Neural cell (in vitro differentiated cells): Measurements from ENCODE around the gene POU4F3. TPM values are rescaled to one million over a fixed set of nuclear protein-coding genes. Genes with fewer than 3 reads are reported as not detected.
"Not testable (repeated sequence)": the region's sequence is repeated elsewhere in the genome, so short reads cannot be mapped to it uniquely, and the experiment has no call there.

ENCODE experiments used
- H2AFZ ChIP-seq: fragments of 200-600, 300-800 bp; sonication (generic), shearing (Covaris generic); 2 replicates; pipeline ENCODE4 v1.6.0; 2014; ENCODE audit warnings: low read depth, mild to moderate bottlenecking, antibody characterized with exemption, low read length, moderate library complexity
- H3F3A ChIP-seq: fragments of 200-600 bp; shearing (Covaris generic); 2 replicates; pipeline ENCODE4 v1.6.1; 2016; ENCODE audit warnings: mild to moderate bottlenecking, moderate library complexity, mixed read lengths, antibody characterized with exemption, low read length; ENCODE audit not compliant: insufficient read depth, poor library complexity, severe bottlenecking
- H3K27ac ChIP-seq: fragments of 200-600, 300-800 bp; sonication (generic), shearing (Covaris generic); 2 replicates; pipeline ENCODE4 v1.5.1; 2014; ENCODE audit warnings: mild to moderate bottlenecking, low read length, moderate library complexity
- H3K27me3 ChIP-seq: fragments of 300-800, 200-600 bp; sonication (generic), shearing (Covaris generic); 2 replicates; pipeline ENCODE4 v1.6.0; 2014; ENCODE audit warnings: mild to moderate bottlenecking, low read depth, low read length, moderate library complexity; ENCODE audit not compliant: insufficient read depth
- H3K36me3 ChIP-seq: fragments of 300-800, 200-600 bp; sonication (generic), shearing (Covaris generic); 2 replicates; pipeline ENCODE4 v1.5.1; 2014; ENCODE audit warnings: mild to moderate bottlenecking, antibody characterized with exemption, low read length, moderate library complexity; ENCODE audit not compliant: insufficient read depth
- H3K4me2 ChIP-seq: fragments of 300-800, 200-600 bp; sonication (generic), shearing (Covaris generic); 2 replicates; pipeline ENCODE4 v1.6.0; 2014; ENCODE audit warnings: mild to moderate bottlenecking, low read length
- H3K4me3 ChIP-seq: fragments of 300-800, 200-600 bp; sonication (generic), shearing (Covaris generic); 2 replicates; pipeline ENCODE4 v1.5.1; 2014; ENCODE audit warnings: mild to moderate bottlenecking, low read length, moderate library complexity
- H3K79me2 ChIP-seq: fragments of 200-600 bp; shearing (Covaris generic); replicated peaks from 2 replicates; pipeline ENCODE4 v1.6.0; 2014; ENCODE audit warnings: mild to moderate bottlenecking, low read length, moderate library complexity; ENCODE audit not compliant: insufficient read depth
- H3K9ac ChIP-seq: fragments of 300-800, 200-600 bp; sonication (generic), shearing (Covaris generic); 2 replicates; pipeline ENCODE4 v1.6.1; 2016; ENCODE audit warnings: mild to moderate bottlenecking, low read length, mixed read lengths
- H3K9me2 ChIP-seq: fragments of 200-600 bp; shearing (Covaris generic); 2 replicates; pipeline ENCODE4 v1.6.1; 2016; ENCODE audit warnings: mild to moderate bottlenecking, low read length, mixed read lengths; ENCODE audit not compliant: insufficient read depth
- H3K9me3 ChIP-seq: fragments of 200-600, 300-800 bp; sonication (generic), shearing (Covaris generic); 2 replicates; pipeline ENCODE4 v1.6.1; 2016; ENCODE audit warnings: mild to moderate bottlenecking, mixed run types, low read length, moderate library complexity, mixed read lengths
- H4K20me1 ChIP-seq: fragments of 200-600 bp; shearing (Covaris generic); 2 replicates; pipeline ENCODE4 v1.6.1; 2016; ENCODE audit warnings: mild to moderate bottlenecking, mixed run types; ENCODE audit not compliant: insufficient read depth
- EP300 ChIP-seq: fragments of 450-650 bp; conservative IDR thresholded peaks from 2 replicates; pipeline ENCODE4 v1.6.1; 2014; ENCODE audit warnings: antibody characterized with exemption, mild to moderate bottlenecking, moderate library complexity; ENCODE audit not compliant: poor library complexity, severe bottlenecking
- EZH2 ChIP-seq: fragments of 200-600, 300-800 bp; shearing (Covaris generic), sonication (generic); IDR thresholded peaks from 2 replicates; pipeline ENCODE4 v1.6.1; 2014; ENCODE audit warnings: antibody characterized with exemption, low read length, borderline replicate concordance, mild to moderate bottlenecking; ENCODE audit not compliant: insufficient read depth, poor library complexity, severe bottlenecking
- MXI1 ChIP-seq: fragments of 450-650 bp; conservative IDR thresholded peaks from 2 replicates; pipeline ENCODE4 v1.6.1; 2014; ENCODE audit warnings: antibody characterized with exemption, mild to moderate bottlenecking; ENCODE audit not compliant: poor library complexity, severe bottlenecking
- POLR2AphosphoS5 ChIP-seq: IDR thresholded peaks from 2 replicates; pipeline ENCODE4 v1.6.1; 2012
- RAD21 ChIP-seq: fragments of 450-650 bp; conservative IDR thresholded peaks from 2 replicates; pipeline ENCODE4 v1.6.1; 2014; ENCODE audit warnings: antibody characterized with exemption, mild to moderate bottlenecking, moderate library complexity
- SMC3 ChIP-seq: fragments of 450-650 bp; conservative IDR thresholded peaks from 2 replicates; pipeline ENCODE4 v1.6.1; 2014; ENCODE audit warnings: antibody characterized with exemption, mild to moderate bottlenecking, moderate library complexity; ENCODE audit not compliant: poor library complexity
- TAF1 ChIP-seq: IDR thresholded peaks from 2 replicates; pipeline ENCODE4 v1.6.1; 2012; ENCODE audit warnings: low read depth
- polyA plus RNA-seq: library from polyadenylated mRNA; depleted of rRNA; stranded (reverse); fragments of >200 nt; gene quantifications from 2 replicates; pipeline ENCODE4 v1.2.3, GENCODE V29; 2014
- TF ChIP-seq, protein P1 (sequence below): fragments of 450-650 bp; IDR thresholded peaks from 2 replicates; pipeline ENCODE4 v1.5.1; 2014; ENCODE audit warnings: antibody characterized with exemption, mild to moderate bottlenecking, moderate library complexity; ENCODE audit not compliant: poor library complexity, severe bottlenecking
- TF ChIP-seq, protein P2 (sequence below): IDR thresholded peaks from 2 replicates; pipeline ENCODE4 v1.6.1; 2012; ENCODE audit warnings: borderline replicate concordance

The POU4F3 gene
- polyA plus RNA-seq, 1 donor from 2014 or later = 0.15 TPM

DNA sequence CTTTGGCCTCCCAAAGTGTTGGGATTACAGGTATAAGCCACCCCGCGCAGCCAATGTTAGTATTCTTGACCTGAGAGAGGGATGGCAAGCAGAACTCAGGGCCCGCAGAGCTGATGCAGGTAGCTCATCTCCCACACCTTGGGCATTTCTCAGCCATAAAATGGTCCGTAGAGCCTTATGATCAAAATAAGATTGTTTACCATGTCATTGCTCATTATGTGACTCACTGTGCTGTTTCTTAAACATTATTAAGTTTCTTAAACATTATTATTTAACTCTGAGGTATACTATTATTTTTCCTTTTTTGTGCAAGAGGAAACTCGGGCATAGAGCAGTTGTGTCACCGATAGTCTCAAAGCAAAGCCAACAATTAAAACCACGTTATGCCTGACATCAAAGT, 42.4 kb upstream of the POU4F3 start:
- no peaks in the 10 kb centered on the region for H3K27me3 ChIP-seq
- no peak for TF ChIP-seq SMC3
- TF ChIP-seq, protein P1, sequence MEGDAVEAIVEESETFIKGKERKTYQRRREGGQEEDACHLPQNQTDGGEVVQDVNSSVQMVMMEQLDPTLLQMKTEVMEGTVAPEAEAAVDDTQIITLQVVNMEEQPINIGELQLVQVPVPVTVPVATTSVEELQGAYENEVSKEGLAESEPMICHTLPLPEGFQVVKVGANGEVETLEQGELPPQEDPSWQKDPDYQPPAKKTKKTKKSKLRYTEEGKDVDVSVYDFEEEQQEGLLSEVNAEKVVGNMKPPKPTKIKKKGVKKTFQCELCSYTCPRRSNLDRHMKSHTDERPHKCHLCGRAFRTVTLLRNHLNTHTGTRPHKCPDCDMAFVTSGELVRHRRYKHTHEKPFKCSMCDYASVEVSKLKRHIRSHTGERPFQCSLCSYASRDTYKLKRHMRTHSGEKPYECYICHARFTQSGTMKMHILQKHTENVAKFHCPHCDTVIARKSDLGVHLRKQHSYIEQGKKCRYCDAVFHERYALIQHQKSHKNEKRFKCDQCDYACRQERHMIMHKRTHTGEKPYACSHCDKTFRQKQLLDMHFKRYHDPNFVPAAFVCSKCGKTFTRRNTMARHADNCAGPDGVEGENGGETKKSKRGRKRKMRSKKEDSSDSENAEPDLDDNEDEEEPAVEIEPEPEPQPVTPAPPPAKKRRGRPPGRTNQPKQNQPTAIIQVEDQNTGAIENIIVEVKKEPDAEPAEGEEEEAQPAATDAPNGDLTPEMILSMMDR = no peak
- TF ChIP-seq, protein P2, sequence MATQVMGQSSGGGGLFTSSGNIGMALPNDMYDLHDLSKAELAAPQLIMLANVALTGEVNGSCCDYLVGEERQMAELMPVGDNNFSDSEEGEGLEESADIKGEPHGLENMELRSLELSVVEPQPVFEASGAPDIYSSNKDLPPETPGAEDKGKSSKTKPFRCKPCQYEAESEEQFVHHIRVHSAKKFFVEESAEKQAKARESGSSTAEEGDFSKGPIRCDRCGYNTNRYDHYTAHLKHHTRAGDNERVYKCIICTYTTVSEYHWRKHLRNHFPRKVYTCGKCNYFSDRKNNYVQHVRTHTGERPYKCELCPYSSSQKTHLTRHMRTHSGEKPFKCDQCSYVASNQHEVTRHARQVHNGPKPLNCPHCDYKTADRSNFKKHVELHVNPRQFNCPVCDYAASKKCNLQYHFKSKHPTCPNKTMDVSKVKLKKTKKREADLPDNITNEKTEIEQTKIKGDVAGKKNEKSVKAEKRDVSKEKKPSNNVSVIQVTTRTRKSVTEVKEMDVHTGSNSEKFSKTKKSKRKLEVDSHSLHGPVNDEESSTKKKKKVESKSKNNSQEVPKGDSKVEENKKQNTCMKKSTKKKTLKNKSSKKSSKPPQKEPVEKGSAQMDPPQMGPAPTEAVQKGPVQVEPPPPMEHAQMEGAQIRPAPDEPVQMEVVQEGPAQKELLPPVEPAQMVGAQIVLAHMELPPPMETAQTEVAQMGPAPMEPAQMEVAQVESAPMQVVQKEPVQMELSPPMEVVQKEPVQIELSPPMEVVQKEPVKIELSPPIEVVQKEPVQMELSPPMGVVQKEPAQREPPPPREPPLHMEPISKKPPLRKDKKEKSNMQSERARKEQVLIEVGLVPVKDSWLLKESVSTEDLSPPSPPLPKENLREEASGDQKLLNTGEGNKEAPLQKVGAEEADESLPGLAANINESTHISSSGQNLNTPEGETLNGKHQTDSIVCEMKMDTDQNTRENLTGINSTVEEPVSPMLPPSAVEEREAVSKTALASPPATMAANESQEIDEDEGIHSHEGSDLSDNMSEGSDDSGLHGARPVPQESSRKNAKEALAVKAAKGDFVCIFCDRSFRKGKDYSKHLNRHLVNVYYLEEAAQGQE = no peak
- no peak for TF ChIP-seq RAD21
- TF ChIP-seq EP300 = no peak
- H3K4me2 ChIP-seq = no peak overlapping the region
- H3F3A ChIP-seq = no peaks in the 10 kb centered on the region
- no peaks in the 10 kb centered on the region for H3K9me3 ChIP-seq
- no peak overlapping the region for H3K27ac ChIP-seq
- no peak overlapping the region for H3K9ac ChIP-seq
- H3K4me3 ChIP-seq = no peak overlapping the region
- no peaks in the 10 kb centered on the region for H3K36me3 ChIP-seq
- no peak overlapping the region for H2AFZ ChIP-seq
- no peaks in the 10 kb centered on the region for H3K79me2 ChIP-seq
- H4K20me1 ChIP-seq = no peaks in the 10 kb centered on the region
- no peaks in the 10 kb centered on the region for H3K9me2 ChIP-seq

DNA sequence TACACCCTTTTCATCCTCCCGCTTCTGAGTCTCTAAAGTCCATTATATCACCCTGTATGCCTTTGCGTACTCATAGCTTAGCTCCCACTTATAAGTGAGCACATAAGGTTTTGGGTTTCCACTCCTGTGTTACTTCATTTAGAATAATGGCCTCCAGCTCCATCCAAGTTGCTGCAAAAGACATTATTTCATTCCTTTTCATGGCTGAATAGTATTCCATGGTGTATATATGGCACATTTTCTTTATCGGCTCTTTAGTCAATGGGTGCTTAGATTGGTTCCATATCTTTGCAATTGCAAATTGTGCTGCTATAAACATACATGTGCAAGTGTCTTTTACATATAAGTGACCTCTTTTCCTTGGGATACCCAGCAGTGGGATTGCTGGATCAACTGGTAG, 39.7 kb upstream of the POU4F3 start:
- H3K9ac ChIP-seq, H3K4me3 ChIP-seq, H3K27me3 ChIP-seq, H3K9me3 ChIP-seq, H3K4me2 ChIP-seq, H3K79me2 ChIP-seq, H3K9me2 ChIP-seq, H2AFZ ChIP-seq, H3K27ac ChIP-seq, H4K20me1 ChIP-seq, H3K36me3 ChIP-seq, H3F3A ChIP-seq: not testable (repeated sequence)

DNA sequence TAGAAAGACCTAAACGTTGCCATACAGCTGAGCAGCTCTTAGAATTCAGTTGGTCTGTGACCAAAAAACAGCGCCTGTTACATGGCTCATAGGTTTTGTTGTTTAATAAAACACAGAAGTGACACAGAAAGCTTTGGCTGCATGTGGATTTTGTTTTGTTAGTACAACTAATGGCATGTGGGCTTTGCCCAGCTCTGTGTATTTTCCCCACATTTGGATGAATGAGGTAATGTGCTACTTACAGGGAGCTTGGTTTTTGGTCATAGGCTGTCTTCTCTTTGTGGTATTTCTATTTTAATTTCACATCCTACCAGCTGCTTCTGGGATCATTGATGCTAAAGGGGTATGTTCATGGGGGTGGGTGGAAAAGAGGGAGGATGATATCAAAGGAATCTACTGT, 37.0 kb upstream of the POU4F3 start:
- H2AFZ ChIP-seq = no peak overlapping the region

More for the DNA sequence above, 37.0 kb upstream of the POU4F3 start:
- Histone ChIP-seq H3K9ac (no peak overlapping the region), H3K36me3 (no peaks in the 10 kb centered on the region), H3K79me2 (no peaks in the 10 kb centered on the region), H3K9me2 (no peaks in the 10 kb centered on the region), H3K4me2 (no peak overlapping the region), H3F3A (no peaks in the 10 kb centered on the region), H3K4me3 (no peak overlapping the region), H3K9me3 (no peaks in the 10 kb centered on the region), H3K27ac (no peak overlapping the region), H4K20me1 (no peaks in the 10 kb centered on the region), H3K27me3 (no peaks in the 10 kb centered on the region)
- no peak for TF ChIP-seq MXI1
- TF ChIP-seq RAD21 = no peak
- no peak for TF ChIP-seq POLR2AphosphoS5
- TF ChIP-seq, protein P2 = no peak
- TF ChIP-seq, protein P1 = no peak
- no peak for TF ChIP-seq EP300
- no peak for TF ChIP-seq TAF1
- TF ChIP-seq EZH2 = no peak
